Measurements from ENCODE around the gene HTR6.

Gene HTR6

GRCh38 chr1:19695772-19696171 is 31.1 kb downstream of the HTR6 start:
- CTCF ChIA-PET = interaction anchor here (2.2 to 9.1 kb wide), 2 partner anchors 9 to 20 kb away, joined by 6 to 80 read pairs; no protein-coding TSS in a partner anchor
- POLR2A ChIA-PET = no interaction called here

DNA sequence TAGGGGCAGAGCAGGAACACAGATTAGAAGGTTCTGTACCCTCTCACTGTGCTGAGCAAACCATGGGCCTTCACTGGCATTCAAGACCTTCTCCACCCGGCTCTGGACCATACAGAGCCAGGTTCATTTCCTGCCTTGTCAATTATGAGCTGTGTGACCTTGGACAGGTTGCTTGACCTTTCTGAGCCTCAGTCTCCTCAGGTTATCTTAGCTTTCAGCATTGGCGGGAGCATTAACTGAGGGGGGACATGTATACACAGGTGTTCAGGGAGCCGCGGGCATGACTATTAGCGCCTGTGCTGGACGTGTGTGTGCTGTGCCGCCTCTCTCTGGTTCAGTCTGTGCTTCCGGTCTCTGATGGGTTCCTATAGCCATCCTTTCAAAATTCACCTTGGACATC is 32.1 kb downstream of the HTR6 start:
- CTCF ChIA-PET = interaction anchor here (1.9 to 9.1 kb wide), 3 partner anchors 8 to 43 kb away, joined by 5 to 80 read pairs (median 8); no protein-coding TSS in a partner anchor
- no peak for DNase-seq (ENCODE audit: extremely low spot score)
- POLR2A ChIA-PET = no interaction called here
- TF ChIP-seq CTCF (IDR thresholded peaks at IDR 0.05; ENCODE audit: control extremely low read depth, extremely low read depth, low read depth, missing control alignments) = no peak

More at GRCh38 chr1:19695772-19696171, 31.1 kb downstream of the HTR6 start:
- no peak for TF ChIP-seq CTCF (IDR thresholded peaks at IDR 0.05; ENCODE audit: control extremely low read depth, extremely low read depth, low read depth, missing control alignments)
- DNase-seq (ENCODE audit: extremely low spot score) = no peak

DNA sequence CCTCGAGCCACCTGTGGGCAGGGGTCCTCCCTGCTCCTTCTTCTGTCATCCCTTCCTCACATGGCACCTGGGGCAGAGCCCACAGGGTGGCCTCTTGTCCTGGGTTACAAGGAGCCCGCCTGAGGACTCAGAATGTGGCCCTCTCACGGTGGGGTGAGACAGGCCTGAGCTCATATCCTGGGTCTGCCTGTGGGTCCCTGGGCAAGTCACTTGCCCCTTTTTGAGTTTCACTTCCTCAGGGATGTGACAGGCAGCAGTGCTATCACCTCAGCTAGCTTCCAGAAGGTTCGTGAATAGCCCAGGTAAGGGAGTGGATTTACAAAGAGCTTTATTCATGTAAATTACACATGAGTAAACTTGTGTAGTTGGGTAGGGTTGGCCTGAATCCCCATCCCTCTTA is 33.5 kb downstream of the HTR6 start:
- peak; percentile 54 for DNase-seq (ENCODE audit: extremely low spot score)
- no peak for TF ChIP-seq CTCF (IDR thresholded peaks at IDR 0.05; ENCODE audit: control extremely low read depth, extremely low read depth, low read depth, missing control alignments)
- POLR2A ChIA-PET = no interaction called here
- CTCF ChIA-PET = interaction anchor here (0.7 to 3.0 kb wide), 4 partner anchors 9 to 45 kb away, joined by 3 to 17 read pairs (median 6); no protein-coding TSS in a partner anchor

DNA sequence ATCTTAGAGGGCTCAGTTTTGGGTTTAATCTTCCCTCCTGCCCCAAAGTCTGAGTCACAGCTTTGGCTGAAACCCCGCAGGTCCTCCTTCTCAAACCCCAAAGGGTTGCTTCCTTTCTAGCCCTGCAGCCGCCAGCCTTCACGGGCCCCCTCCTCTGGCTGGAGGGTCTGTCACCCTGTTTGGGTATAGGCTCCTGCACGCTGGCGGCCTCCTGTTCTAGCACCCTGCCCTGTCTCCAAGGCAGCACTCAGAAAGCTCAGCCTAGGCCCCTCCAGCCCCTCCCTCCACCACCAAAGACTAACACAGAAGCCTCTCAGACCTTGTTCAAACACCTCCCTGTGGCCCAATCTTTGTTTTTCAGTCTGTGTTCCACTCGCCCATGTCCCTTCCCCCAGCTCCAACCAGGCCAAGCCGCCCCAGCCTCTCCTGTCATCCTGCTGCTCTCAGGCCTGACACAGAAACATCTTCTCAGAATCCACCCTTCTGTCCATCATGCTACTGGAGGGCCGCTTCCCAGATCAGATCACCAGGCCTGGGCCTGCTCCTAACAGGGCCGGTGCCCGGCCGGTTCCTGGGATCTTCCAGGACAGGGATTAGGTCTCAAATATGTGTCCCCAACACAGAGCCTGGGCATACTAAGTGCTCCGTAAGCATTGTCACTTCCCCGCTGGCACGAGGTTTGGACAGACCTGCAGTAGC is 35.6 kb downstream of the HTR6 start:
- POLR2A ChIA-PET = no interaction called here
- no peak for TF ChIP-seq CTCF (IDR thresholded peaks at IDR 0.05; ENCODE audit: control extremely low read depth, extremely low read depth, low read depth, missing control alignments)
- DNase-seq (ENCODE audit: extremely low spot score) = no peak
- CTCF ChIA-PET = interaction anchor here (2.3 to 3.0 kb wide), 2 partner anchors 16 to 39 kb away, joined by 7 to 17 read pairs; no protein-coding TSS in a partner anchor

- POLR2A ChIA-PET = no interaction called here
Observed at GRCh38 chr1:19703280-19703679, 38.6 kb downstream of the HTR6 start.

More at GRCh38 chr1:19703280-19703679, 38.6 kb downstream of the HTR6 start:
- CTCF ChIA-PET = interaction anchor here (0.9 to 5.1 kb wide), 19 partner anchors 10 to 407 kb away, joined by 3 to 114 read pairs (median 9); no protein-coding TSS in a partner anchor
- no peak for TF ChIP-seq CTCF (IDR thresholded peaks at IDR 0.05; ENCODE audit: control extremely low read depth, extremely low read depth, low read depth, missing control alignments)
- no peak for DNase-seq (ENCODE audit: extremely low spot score)
